ENCODE data around the gene CTIF.

Gene CTIF

DNA sequence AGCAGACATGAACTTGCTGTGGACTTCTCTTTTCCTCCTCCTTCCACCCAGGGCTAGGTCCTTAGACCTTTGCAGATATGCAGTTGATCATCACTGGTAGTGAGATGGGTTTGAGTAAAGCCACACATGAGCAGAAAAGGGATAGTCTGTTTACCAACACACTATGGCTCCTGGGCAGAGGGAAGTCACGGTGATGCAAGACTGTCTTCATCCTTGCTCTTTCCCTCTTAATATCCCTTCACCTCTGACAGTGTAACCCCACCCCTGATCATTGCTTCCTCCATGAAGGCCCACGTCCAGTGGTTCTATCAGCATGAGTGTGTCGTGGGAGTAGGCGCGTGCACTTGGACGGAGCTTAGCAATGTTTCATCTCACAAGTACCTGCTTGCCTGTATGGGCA is 223.2 kb downstream of the CTIF start:
- no peak for DNase-seq

DNA sequence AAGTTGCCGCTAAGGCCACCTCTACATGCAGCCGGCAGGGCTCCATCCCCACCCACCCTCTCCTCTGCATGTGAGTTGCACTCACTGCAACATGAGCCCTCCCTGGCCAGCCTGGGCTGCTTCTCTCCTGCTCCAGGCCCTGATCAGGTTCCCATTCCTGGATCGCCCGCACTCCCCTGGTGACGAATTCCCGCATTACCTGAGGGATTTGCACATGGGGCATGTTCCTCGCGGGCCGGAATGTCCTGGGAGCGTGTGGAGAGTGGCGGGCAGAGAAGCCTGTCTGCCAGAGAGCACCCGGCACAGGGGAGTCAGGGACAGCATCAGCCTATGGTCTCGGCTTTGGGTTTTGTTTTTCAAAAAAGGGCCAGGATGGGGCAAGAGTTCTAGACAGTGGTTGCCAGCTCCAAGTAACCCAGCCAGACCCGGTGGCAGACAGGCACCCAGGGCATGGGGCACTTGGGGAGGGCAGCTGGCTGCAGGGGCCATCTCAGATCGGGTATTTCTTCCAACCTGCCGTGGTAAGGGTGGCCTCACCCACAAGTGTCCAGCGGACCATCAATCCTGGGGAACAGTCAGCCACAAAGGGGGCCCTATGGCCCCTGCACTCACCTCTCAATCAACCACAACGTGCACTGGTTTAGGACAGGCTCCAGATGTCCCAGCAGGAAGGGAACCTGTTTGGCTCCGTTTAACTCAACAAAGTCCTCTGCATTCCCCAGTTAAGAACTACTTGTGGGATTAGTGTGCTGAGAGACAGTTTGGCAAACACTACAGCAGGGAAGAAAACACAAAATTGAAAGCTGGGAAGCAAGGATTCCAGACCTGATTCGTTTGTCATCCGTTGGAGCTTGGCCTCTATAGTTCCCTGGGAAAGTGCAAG is 224.2 kb downstream of the CTIF start:
- DNase-seq = no peak

DNA sequence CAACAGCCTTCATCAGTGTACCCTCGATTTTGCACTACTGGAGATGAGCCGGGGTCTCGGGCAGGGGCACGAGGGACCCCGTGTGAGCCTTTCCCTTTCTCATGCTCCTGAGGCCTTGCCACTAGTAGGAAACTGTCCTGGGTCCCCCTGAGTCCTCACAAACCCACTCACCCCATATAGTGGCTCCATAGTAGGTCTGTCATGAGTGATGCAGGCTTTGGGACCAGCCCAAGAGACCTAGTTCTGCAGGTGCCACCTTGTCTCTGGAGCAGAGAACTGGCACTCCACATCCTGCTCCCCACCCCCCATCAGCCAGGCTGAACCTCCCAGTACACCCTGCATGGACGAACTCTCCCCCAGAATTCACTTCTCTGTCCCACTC is 224.9 kb downstream of the CTIF start:
- DNase-seq = no peak

DNA sequence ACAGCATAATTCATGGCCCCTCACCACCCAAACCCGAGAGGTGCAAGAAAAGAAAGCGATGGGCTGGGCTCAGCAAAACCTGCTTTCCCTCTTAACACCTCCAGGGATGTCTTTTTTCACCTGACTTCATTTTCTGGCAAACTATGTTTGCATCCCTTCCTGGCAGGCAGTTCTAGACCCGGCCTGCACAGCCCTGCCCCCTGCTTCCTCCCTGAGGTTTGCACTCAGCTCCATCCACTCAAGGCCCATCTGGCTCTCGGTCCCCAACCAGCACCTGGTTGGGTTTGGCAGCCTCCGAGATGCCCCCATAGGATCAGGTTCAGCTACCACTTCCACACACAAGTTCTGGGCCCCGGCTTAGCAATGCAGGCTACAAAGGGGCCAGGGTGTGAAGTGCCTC is 226.2 kb downstream of the CTIF start:
- peak; percentile 22 for DNase-seq

DNA sequence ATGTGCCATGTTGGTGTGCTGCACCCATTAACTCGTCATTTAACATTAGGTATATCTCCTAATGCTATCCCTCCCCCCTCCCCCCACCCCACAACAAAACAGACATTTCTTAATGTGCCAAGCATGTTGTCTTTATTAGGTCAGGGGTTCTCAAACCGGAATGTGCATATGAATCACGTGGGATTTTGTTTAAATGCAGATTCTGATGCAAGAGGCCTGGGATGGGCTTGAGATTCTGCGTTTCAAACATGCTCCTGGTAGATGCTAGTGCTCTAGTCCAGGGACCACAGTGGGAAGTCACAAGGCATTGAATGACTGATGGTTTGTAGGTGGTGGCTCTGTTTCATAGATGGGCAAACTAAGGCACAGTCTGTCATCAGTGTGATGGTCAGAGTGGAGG is 227.2 kb downstream of the CTIF start:
- no peak for DNase-seq

DNA sequence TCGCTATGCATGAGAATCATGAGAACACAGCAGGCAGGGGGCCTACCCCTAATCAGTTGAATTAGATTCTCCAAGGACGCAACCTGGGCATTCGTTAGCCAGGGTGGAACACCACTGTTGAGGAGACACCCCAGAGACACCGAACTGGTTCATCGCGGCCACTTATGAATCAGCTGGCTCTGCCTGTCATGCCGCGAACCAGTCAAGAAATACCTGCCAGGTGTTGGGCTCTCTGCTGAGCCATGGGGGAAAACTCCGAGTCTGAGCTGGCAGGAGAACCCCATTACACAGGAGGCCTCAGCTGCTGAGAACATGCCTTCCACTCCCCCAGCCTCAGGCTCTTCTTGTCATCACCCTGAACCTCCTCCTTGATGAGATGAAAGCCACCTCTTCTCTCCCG is 227.7 kb downstream of the CTIF start:
- DNase-seq = no peak

DNA sequence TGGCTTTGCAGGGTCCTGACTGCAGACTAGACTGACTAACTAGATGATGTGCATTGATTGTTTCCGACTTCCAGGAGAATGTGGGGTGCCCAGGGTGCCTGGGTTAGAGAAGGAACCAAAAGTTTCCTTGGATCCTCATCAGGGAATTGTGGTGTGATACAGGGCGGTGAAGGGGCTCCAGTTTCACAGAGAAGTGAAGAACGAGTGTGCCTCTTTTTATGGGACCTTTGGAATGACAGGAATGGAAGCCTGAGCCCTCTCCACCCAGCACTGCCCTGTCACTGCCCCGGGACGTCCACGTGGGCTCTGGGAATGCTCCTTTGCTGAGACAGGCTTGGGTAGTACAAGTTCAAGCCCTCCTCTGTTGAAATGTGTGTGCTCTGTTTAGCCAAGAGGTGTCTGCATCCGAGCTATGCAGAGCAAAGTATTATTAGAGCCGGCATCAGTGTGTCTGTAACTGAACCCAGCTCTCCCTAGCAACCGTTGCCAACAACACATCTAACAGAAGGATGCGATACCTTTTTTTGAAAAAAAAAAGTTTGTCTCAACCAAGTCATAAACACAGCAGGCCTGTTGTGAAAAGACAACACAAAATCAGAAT is 228.4 kb downstream of the CTIF start:
- no peak for DNase-seq

DNA sequence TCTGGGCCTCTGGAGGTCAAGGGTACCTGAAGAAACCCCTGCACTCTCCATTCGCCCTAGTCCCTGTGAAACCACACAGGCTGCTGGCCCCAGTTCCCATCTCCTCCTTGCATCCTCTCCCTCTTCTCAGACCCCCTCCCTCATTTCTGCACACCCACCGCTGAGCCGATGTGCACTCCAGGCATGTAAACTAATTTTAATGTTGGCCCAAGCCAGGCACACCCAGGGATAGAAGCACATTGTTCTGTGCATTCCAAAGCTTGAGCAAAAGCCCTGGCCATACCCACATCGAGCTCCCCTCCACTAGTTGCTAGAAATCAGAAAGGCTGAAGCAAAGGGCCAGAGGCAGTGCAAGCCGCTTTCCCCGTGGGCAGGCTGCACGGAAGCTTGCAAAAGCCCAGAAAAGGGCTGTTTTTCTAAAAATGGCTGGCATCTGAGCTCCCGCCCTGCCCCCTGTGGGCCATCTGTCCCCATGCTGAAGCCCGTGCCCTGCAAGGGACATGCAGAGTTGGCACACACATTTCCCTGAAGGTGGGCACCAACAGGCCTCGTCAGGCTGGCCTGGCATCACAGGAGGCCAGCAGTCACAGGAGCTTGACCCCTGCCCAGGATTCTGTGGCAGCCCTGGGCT is 230.3 kb downstream of the CTIF start:
- no peak for DNase-seq

DNA sequence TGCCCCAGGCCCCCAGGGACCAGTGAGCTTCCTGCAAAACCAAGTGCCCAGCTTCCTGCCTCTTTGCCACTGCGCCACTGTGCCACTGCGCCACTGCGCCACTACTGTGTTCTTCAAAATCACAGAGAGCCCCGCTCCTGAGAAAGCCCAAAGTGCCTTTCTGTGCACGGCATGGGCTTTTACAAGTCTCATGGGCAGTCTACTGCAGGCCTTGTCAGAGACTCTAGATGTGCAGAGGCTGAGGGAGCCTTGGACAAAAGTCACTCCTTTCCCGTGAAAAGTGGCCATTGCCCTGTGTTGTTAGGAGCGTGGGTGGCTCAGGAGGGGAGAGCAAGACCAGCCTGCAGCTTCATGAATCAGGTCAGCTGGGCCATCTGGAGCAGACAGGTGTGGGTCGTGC is 231.4 kb downstream of the CTIF start:
- no peak for DNase-seq

DNA sequence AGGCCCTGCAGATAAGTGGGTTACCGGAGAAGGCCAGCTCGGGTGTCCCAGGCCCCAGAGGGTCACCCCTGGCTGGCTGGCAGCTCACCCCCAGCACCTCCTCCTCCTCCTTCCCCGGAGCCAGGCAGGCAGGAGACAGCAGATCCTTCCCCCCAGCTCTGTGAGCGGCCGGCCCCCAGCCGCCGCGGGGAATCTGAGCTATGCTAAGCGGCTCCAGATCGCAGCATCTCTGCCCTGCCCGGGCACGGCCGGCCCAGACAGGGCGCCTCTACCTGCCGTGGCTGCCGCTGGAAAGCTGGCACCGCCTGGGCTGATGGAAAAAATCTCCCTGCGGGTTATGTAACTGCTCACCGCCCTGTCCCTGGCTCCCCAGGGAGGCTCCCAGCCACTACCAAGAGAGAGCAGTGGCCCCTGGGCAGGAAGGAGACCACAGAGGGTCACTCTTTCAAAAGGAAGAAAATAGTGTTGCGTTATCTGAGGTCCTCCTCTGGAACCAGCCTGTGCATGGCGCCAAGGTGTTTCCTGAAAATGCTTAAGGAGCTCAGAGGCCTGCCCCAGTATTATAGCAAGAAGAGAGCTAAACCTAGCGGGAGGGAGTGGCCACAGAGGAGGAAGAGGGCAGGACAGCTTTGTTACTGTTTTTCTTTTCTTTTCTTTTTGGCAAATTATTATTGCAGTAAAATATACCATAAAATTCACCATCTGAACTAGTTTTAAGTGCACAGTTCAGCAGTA is 233.0 kb downstream of the CTIF start:
- DNase-seq = no peak

DNA sequence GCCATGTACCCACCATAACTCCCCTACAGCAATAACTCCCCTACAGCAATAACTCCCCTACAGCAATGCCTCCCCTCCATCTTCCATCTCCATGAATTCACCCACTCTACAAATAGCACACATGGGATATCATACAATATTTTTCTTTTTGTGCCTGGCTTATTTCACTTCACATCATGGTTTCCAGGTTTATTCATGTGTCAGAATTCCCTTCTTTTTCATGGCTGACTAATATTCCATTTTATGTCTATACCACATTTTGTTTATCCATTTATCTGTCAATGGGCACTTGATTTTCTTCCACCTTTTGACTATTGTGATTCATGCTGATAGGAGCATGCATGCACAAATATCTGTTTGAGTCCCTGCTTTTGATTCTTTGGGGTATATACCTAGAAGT is 233.6 kb downstream of the CTIF start:
- no peak for DNase-seq

DNA sequence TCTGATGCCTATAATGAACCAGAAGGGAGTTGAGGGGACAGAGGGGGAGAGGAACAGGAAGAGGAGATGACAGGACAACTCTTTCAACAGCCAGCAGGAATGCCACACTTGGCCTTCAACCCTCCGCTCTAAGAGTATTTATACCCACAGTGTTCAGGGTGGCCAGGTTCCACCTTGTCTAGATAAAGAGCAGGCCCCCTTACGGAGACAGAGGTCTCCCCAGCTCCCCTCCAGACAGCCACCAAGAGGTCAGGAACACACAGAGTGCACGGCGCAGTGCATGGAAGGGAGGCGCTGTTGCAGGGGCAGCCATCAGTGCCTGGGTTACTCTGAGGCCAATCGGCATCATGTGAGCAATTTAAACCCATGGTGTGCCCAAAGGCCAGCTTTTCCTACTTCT is 235.0 kb downstream of the CTIF start:
- DNase-seq = no peak

DNA sequence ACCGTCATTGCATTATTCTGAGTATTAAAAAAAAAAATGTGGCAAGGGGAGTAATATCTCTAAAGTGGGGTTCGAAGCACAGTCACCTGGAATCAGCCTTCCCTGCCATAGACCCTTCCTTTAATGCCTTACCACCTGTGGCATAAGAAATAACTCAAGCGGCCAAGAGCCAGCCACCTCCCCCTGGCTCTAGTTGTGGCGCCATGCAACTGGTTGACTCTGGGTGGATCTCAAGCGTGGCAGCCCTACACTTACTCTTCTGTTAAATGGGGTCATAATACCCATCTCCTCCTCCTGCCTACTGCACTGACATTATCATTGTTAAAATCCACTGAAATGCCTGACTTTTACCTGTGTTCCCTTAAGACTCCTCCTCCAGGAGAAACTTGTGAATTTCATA is 236.1 kb downstream of the CTIF start:
- DNase-seq = peak; percentile 48

DNA sequence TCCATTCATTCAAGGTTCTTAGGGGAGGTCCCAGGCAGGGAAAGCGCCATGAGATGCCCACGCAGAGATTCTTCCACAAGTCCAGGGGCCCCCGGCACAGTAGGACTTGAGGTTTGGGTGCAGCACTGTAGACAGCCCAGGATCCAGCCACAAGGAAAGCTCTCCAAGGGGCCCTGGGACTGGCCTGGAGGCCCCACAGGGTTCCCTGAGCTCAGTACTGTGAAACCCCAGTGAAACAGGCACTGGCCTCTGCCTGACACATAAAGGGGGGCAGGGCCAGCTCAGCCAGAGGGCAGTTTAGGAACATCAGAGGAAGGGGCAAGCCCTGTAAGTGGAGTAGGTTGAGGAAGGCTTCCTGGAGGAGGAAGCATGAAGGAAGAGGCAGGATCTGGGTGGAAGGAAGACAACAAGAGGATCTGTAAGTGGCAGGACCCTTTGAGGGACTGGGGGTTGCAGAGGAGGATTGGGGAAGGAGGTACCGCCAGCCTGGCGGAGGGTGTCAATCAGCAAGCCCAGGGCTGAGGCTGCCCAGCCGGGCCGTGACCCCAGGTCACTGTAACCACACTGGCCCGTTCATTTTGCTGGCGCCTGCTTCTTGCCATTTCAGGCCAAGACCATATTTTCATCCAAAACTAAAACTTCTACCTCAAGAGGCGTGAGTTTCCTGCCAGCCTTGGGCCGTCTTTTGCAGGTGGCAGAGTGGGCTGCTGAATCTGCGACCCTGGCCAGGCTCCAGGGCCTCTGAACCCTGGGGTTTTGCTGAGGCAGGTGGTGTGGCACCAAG is 236.7 kb downstream of the CTIF start:
- DNase-seq = peak; percentile 97

DNA sequence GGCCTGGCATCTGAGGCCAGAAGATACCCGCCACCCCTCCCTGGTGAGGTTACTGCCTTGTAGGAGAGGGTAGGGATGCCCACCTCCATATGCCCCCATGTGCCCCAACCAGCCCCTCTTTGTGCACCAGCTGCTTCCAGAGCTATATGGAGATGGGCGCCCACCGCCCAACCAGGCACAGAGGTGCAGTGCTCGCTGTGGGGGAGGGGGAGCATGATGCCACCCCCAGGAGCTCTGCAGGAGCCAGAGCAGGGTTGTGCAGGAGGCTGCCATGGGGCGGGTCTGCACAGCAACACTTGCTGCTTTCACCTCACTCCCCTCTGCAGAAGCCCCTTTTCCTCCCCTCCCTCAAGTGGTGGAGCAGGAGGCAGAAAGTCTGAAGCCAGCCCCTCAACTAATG is 237.3 kb downstream of the CTIF start:
- DNase-seq = no peak

DNA sequence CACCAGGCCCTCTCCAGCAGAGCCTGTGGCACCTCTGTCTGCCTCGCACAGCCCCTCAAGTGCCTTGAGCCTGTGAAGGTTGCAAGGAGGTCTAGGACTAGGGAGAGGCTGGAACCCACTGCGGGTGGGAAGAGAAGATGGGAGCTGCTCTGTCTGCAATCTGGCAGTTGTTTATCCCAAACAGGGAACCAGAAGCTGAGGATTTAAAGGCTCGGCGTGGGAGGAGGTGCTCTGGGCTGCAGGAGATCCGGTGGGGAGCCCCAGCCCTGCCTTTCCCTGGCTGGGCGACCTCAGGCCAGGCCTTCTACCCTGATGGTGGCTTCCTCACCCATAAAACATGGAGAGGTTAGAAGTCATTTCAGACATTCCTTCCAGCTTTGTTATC is 237.8 kb downstream of the CTIF start:
- DNase-seq = no peak

DNA sequence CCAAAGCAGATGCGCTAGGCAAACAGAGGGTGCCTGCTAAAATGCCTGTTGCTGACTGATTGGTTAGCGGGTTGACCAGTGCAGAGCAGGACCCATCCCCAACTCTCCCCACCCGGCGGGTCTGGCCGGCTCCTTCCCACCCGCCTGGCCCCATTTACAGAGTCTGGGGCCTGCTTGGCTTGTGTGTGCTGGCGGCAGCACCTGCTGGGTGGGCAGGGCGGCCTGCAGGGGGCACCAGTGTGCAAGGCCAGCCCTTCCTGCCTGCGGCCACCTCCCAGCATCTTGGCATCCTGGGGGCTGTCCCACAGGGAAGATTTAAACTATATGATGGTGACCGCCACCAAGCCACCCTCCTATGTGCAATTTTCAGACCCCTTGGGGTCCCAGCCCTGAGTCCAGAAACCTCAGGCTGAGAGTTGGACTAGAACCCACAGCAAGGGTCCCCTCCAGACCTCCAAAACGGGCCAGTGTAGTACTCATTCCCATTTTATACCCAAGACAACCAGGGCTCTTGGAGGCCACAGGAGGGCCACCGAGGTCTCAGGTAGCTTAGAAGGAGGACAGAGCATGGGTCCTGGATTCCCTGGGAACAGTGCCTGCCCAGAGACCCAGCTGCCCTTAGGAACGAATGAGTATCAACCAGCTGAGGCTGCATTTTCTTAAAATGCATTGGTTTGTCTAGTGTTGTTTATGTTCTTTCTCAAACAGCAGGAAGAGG is 238.4 kb downstream of the CTIF start:
- peak; percentile 80 for DNase-seq

DNA sequence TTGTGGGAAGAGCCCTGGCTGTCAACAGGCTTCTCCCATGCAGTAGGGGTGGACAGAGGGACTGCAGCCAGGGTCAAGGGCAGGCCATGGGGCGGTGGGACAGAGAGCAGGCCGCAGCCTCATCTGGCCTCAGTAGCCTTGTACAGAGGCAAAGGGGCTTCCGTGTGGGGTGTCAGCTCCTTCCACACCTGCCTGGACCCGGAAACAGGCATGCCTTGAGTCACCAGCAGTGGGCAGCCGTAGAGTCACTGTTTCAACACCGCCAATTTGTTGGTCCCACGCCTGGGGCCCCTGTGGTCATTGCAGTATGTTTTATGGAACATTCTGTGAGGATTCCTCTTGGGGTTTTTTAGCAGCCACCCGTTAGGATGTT is 238.9 kb downstream of the CTIF start:
- DNase-seq = peak; percentile 38

DNA sequence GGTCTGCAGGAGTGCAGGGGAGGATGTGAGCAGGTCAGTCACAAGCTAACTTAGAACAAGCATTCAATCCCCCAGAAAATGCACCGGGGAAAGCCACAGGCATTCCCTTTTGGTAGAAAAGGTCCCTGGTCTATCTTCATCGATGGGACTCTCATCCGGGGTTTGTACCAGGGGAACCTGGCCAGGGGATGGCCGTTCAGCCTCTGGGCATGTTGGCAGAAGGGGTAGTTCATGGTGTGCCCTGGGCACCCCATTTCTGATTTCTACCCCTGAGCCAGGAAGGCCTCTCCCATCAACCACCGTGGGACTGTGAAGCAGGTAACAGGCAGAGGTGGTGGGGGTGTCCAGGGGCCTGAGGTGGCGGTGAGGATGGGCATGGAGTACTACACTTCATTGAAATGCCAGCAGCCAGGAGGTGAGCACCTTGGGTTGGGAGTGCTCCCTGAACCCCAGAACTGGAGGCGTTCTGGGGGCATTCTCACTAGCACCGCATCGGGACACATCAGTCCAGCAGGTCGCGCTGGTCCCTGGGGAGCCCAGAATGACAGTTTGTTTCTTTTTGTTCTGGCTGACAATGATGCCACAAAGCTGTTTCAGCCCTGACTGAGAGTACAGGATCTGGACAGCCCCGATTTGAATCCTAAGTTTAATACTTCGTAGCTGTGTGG is 239.6 kb downstream of the CTIF start:
- no peak for DNase-seq

DNA sequence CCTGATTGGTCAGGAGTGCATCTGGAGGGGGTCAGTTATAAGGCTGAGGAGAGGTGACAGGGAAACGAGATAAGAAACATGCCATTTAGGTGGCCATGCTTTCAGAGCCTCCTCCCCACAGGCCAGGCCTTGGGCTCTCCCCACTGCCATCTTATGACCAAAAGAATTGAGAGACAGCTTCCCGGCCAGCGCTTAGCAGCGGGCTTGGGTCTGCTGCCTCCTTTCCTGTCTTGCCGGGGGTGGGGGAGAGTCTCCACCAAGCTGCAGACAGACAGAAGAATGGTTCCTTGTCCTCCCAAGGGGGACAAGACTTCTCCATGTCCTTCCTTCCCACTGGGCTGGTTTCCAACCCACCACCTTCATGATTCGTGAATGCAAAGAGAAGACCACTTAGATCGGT is 240.6 kb downstream of the CTIF start:
- no peak for DNase-seq

DNA sequence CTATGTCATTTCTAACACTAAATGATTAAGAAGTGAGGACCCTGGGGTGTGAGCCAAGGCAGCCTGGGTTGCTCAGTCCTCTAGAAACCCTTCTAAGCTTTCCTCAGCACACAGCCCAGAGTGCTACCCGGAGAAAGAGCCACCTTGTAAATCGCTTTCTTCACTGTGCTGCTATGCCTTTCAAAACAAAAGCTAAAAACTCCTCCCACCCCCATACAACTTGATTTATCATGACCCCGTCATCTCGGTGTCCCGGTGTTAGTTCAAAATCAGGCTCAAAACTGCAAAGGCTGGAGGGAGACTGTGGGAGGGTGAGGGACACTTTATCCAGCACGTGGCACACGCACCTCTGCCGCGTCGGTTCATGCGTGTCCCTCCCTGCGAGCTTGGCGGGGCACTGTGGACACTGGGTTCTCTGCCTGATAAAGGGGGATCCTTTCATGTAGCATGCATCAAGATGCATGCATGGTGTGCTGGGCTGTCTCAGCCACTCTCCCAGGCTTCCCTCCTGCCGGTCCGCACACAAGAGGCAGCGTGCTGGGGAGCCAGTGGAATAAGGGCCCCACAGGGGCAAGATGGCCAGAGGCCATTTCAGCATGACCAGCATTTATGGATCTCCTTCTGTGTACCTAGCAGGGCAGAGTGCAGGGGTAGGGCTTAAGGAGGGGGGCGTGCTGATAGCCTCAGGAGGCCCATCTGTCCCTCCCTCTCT is 241.5 kb downstream of the CTIF start:
- DNase-seq = no peak
